SW480 (cell line): ENCODE measurements around the gene WDR82.

ENCODE experiments used
- DNase-seq: peaks from one replicate; pipeline ENCODE4 v3.0.0-alpha.2; 2016; ENCODE audit warnings: low spot score

WDR82 gene

DNA sequence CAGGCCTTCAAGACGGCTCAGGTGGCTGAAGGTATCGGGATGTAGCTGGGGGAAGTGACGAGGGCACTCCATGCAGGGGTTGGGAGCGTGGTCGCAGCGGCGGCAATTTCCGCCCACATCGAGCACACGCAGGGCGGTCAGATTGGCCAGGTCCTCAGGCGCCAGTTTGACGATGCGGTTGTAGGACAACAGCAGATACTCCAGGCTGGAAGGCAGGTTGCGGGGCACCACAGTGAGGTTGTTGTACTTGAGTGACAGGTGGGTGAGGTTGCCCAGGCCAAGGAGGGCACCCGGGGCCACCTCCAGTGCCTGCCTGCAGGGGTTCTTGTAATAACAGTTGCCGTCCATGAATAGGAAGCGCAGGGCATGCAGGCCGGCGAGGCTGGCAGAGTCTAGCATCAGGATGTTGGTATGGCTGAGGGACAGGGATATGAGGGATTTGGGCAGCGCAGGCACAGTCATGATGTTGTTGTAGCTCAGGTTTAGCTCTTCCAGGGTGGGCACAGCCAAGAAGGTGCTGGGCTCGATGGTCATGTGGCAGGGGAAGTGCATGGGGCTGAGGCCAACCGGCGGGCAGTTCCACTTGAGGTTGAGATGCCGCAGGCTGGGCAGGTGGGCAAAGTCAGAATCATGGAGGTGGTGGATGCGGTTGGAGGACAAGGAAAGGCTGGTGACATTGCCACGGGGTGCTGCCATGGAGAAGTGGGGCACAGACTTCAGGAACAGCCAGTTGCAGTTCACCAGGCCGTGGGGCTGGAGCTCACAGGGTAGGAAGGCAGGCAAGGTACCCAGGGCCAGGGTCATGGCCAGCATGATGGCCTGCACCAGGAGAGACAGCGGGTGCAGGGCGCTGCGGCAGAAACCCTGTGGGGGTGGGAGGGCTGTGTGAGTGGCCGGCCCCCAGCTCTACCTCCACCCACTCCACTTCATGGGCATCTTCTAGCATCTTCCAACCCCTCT, 54.7 kb downstream of the WDR82 start:
- DNase-seq = no peak

DNA sequence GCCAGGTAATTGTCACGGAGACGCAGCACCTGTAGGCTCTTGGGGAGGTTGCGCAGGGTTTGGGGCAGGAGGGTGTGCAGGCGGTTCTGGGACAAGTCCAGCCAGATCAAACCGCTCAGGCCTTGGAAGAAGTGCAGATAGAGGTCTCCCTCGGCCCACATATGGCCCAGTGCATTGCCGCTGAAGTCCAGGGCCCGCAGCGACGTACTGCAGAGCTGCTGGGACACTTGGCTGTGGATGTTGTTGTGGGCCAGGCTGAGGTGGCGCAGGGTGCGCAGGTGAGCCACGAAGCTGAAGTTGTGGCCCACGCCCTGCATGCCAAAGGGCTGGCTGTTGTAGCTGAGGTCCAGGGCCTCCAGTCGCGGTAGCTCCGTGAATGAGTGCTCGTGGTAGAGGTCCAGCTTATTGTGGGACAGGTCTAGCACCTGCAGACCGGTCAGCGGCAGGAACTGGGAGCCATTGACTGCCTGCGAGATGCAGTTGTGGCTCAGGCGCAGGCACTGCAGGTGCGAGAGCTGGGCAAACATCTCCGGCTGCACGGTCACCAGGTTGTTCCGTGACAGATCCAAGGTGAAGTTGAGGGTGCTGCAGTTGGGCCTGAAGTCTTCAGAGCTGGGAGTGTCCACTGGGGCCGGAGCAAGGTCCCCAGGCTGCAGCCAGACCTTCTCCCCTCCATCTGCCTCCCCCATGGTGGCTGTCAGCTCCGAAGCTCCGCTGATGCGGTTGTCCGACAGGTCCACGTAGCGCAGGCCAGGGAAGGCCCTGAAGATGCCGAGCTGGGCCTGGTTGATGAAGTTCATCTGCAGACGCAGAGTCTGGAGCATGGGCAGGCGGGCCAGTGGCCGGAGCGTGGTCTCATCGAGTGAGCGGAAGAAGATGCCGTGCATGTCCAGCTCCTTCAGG, 55.9 kb downstream of the WDR82 start:
- no peak for DNase-seq

DNA sequence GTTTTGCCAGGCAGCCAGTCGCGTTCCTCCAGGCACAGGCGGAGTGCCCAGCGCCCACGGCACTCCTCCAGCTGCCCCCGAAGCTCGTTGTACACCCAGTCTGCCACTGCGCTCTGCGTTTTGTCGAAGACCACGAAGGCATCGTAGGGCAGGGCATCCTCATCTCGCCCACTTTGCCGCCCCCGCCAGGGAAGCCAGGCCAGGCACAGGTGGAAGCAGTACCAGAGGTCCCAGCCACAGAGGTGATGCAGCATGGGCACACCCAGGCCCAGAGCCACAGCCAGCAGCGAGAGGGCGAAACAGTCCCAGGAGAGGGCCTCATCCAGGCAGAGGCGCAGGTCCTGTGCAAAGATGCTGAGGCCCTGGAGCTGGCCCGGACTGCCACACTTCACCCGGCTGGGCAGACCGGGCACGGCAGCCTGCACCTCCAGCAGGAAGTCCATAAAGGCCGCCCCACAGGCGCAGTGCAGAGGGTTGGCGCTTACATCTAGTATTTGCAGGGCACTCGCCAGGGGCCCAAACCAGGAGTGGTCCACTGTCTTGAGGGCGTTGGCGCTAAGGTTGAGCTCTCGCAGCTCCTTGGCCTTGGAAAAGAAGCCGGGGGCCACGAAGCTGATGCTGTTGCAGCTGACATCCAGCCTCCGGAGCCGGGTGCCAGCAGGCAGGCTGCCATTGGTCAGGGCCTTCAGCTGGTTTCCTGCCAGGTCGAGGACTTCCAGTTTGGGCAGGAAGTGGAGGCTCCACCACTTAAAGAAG, 56.7 kb downstream of the WDR82 start:
- DNase-seq = no peak

DNA sequence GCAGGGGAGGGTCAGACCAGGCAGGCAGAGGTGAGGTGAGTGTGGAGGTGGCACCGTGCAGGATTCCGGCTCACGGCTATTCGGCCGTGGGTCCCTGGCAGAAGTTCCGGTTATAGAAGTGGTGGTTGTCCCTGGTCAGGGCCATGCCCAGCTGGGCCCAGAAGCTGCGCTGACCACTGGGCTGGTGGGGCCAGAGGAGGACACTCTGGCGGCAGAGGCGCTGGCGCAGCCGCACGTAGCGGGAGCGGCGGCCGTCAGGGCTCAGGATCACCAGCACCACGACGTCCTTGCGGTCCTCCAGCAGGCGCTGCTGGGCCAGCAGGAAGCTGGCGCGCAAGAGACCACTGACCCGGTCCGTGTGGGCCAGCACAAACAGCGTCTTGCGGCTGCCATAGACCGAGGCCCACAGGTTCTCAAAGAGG, 57.3 kb downstream of the WDR82 start:
- DNase-seq = no peak

DNA sequence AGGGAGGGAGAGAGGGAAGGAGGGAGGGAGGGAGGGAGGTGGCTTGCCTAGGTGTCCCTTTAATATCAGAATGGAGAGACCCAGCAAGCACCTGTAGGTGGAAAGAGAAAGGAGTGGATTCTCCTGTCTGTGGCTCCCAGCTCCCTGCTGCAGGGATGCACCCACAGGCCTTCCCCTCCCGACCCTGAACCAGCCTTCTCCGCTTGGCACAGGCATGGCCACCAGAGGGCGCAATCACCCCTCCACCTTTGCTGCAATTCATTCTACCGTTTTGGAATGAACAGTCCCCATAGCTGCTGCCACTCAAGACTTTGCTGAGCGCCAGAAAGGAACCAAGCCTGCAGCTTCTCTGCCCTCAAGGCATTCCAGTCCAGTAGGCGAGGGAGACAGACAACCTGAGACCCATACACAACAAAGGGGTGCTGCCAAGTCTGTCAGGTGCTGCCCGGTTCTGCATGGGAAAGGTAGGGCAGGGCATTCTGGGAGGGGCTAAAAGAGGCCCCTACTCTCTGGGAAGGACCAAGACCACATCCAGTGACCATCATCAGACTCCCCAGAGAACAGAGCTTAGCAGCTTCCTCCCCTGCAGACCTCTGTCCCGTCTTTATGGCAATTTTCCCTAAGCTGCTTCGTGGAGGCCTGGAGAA, 57.9 kb downstream of the WDR82 start:
- DNase-seq = peak; percentile 71

DNA sequence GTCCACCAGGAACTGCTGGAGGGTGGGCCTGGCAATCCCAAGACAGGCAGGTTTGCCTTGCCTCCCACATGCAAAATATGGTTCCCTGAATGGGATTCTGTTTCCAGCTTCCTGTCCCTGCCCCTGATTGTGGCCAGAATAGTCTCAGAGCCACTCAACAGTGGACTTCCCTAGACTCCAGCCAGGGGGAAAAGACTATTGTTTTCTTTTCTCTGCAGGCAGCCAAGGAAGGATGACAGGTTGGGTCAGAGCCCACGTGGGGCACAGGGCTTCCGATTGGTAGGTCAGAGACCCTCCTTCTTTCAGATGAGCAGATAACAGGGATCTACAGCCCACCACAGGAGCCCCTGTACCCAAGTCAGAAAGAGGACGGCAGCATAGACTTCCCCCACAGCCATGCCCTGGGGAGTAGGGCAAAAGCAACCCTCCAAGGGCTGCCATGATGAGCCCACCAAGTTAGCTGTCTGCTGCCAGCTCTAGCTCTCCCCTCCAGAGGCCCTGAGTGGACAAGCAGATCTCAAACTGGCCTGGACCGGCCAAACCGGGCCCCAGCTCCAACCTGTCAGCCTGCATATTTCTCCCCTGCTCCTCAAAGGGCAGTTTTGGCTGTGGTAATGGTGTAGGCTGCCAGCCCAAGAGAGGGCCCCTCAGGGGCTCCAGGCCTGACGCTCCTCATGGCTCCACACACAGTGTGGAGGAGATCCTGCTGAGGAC, 59.4 kb downstream of the WDR82 start:
- DNase-seq = peak; percentile 32

DNA sequence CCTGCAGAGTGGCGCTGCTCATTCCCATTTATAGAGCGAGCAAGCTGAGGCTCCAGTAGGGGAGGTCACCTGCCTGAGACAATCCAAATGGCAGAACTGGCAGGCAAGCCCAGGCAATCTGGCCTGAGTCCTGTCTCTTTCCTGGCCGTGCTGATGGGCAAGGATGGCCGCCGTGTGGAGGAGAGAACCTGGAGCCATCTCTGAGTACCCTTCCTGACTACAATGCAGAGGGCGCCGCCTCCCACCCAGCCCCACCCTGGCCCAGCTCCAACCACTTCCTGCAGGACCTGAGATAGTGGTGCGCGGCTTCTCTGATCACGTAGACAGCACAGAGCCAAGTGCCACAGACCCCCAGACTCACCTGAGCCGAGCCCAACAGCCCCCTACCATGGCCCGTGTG, 60.0 kb downstream of the WDR82 start:
- DNase-seq = peak; percentile 50

DNA sequence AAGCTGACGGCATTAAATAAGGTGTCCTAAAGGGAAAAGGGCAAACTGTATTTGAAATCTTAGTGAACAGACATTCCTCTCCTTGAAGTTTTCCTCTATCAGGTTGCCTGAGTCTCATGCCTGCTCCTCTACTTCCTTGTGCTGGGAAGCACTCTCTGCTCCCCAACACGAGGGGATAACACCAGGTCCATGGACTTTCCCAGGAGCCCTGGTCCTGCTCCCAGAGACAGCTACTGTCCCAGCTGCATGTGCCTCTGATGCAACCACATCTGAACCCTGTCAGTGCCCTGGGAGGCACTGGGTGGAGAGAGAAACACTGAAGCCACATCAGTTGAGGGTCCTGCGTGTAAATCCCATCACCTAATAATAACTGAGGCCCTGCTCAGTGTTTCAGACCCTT, 60.4 kb downstream of the WDR82 start:
- DNase-seq = peak; percentile 29

DNA sequence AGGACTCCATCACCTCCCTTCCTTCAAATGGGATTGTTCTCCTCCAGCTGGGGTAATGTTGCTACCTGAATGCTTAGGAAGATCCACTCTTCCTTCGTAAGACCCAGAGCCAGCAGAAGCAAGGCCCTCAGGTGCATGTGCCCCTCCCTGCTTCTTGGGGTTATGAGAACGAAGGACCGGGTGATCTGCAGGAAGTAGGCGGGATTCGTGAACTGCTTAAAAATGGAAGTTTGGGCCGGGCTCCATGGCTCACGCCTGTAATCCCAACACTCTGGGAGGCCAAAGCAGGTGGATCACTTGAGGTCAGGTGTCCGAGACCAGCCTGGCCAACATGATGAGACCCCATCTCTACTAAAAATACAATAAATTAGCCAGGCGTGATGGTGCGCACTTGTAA, 61.0 kb downstream of the WDR82 start:
- no peak for DNase-seq

DNA sequence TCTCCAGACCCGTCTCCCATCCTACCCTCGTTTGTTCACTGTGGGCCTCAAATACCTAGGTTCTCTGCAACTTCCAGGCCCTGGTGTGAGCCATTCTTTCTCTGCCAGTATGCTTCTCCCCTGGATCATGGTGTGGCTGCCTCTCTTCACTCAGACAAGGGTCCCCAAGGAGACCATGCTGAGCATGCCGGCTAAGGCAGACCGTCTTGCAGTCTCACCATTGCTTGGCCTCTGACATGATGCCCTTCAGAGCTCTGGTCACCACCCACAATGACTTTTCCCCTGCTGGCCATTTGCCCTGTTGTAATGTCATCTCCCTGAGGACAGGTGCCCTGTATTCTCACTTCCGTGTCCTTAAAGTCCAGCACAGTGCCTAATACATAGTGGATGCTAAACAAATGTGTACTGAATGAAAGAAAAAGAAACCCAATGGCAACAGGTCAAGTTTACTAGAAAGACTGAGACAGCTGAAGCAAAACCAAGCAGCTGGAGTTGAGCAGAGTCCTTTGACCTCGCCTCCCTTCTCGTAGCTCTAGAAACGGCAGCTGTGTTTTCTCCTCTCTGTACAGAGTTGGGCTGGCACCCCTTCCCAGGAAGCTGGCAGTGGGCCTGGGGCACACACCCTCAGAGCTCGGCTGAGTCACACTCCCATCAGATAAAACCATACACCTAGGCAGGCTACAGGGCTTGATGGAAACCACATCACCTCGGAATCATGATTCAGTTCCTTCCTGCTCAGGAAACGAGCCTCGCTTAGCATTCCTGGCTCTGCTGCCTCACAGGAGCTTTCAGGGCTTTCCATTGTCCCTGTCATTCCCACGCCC, 61.7 kb downstream of the WDR82 start:
- DNase-seq = peak; percentile 94

DNA sequence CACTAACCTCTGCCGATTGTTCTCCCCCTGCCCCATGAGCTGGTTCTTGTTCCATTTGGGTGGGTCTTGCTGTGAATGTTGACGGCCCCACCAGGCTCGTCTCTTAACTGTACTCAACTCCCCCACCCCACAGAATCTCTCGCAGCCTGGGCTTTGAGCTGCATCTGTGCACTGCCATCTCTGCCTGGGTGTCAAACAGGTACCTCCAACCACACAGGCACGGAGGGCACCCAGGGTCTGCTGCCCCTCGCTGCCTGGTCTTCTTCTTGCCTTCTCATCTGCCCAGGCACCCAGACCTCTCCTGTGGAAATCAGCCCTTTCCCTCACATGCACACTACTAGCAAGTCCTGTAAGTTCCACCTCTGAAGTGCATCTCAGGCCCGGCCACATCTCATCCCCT, 63.1 kb downstream of the WDR82 start:
- no peak for DNase-seq

DNA sequence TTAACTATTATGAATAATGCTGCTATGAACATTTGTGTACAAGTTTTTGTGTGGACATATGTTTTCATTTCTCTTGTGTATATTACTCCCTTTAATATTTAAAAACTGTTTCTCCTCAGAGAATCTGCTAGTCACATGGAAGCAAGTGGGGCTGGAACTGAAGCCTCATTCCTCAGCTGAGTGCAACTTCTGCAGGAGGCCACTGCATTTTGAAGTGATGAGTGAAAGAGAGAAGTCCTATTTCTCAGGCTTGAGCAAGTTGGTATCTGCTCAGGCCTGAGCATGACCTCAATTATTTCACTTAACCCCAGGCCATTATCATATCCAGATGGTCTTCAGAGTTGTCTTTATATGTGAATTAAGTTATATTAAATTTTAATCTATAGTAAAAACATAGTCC, 64.5 kb downstream of the WDR82 start:
- DNase-seq = no peak

DNA sequence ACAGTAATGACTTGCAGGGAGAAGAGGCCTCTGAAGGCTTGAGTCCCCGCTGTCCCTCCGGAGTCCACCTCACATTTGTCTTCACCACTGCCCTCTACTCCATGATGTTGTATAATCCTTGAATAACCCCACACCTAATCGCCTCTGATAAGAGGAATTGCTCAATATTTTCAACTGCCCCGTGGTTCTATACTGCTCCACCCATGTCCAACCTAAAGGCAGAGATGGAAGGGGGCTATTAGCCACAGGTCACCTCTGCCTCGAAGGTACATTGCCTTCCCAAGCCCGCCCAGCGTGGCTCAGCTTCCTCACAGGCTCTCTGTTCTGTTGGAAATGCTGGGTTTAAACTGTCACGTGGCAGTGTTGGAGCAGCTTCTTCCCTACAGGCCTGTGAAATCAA, 65.4 kb downstream of the WDR82 start:
- DNase-seq = no peak

DNA sequence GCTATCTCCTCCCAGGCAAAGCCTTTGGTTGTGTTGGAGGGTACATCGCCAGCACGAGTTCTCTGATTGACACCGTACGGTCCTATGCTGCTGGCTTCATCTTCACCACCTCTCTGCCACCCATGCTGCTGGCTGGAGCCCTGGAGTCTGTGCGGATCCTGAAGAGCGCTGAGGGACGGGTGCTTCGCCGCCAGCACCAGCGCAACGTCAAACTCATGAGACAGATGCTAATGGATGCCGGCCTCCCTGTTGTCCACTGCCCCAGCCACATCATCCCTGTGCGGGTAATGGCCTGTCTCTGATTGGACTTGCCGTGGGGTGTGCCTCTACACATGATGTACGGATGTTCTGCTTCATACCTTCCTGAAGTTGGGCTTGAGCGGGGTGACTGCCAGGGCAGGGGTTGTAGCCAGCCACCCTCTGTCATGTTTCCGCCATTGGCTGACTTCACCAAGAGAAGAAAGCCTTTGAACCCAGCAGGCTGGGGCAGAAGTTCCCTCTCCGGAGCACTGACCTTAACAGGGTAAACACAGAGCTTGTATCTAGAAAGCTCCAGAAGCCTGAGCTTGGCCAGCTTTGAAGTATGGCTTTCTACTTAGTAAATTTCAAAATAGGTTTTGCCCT, 67.1 kb downstream of the WDR82 start:
- DNase-seq = no peak

DNA sequence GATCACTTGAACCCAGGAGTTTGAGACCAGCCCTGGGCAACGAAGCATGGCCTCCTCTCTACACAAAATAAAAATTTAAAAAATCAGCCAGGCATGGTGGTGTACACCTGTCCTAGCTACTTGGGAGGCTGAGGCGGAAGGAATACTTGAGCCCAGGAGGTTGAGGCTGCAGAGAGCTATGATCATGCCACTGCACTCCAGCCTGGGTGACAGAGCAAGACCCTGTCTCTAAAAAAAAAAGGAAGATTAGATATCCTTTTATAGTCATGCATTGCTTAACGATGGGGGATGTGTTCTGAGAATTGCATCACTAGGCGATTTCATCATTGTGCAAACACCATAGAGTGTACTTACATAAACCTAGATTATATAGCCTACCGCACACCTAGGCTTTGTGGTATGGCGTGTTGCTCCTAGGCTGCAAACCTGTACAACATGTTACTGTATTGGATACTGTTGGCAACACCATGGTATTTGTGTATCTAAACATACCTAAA, 67.9 kb downstream of the WDR82 start:
- no peak for DNase-seq

DNA sequence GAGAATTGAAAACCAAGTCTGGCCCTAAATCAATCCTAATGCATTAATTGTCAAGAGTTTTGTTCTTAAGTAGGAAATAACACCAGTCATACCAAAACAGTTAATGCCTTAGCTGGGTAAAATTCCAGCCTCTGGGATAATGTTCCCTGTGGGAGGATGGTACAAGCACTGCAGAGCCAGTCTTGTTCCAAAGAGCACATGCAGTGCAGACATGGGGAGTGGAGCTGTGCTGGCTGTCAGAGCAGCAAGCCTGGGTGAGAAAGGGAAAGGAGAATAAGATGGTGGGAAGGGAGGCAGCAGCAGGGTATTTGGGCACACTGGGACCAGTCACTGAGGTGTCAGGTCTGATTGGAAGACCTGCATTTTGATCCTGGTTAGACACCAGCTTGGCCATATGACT, 68.4 kb downstream of the WDR82 start:
- no peak for DNase-seq

DNA sequence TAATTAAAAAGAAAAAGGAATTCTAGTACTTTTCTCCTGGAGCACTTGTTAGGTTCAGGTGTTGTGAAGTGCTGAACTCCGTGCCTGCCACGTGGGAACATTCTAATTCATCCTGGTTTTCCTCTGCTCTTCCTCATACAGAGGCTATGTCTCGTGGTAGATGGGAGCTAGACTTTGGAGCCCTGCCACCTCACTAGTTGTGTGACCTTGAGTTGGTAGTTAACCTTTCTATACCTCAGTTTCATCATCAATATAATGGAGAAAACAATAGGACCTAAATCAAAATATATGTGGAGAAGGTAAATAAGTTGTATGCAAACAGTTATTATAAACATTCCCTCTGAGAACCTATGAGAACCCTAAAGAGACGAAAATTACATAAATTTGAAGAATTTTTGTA, 69.9 kb downstream of the WDR82 start:
- no peak for DNase-seq

DNA sequence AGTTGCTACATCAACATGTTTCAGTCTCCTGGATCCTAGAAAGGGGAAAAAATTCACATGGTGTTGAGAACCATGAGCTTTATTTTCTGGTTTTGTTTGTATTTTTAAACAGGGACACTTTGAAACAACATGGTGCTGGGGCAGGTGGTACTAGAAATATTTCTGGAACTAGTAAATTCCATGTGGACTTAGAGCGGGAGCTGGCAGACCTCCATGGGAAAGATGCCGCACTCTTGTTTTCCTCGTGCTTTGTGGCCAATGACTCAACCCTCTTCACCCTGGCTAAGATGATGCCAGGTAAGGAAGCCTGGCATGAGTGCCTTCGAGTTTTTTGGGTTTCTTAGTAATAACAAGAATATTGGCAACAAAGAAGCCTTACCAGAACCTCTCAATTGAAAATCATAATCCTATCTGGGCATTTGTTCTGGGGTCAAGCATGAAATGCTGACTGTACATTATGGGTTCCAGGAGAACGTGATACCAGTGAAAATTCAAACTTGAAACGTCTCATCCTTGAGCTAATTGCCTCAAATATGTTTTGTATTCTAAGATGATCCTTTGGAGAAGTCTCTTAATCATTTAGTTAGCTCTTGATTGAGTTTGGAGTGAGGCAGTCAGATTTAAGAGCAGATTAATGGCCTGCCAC, 72.6 kb downstream of the WDR82 start:
- DNase-seq = no peak
